ENCODE measurements around the gene TMEM119. TPM values are rescaled to one million over a fixed set of nuclear protein-coding genes. Genes with fewer than 3 reads are reported as not detected.

TMEM119 gene
- total and polyA plus RNA-seq, 2 of the 8 experiments (the other 6 are each of a cell fraction or from before 2014, with no cell fraction given), result 0.35 to 0.61 TPM

GRCh38 chr12:108642899-108643654, 45.2 kb upstream of the TMEM119 start:
- Histone ChIP-seq H2BK20ac (ENCODE audit: low read length) (no peak overlapping the region), H3K4me3 (ENCODE audit: extremely low read depth in 1 of 4, insufficient read depth in 2 of 4, low read depth in 3 of 4, low read length in 4 of 4) (no peak overlapping the region), H3K56ac (replicated peaks; ENCODE audit: insufficient read length, low read depth, low read length) (no peak overlapping the region), H3K4me1 (replicated peaks in 1 of 4; ENCODE audit: control insufficient read depth in 3 of 4, insufficient read depth in 4 of 4, low read length in 3 of 4) (peaks cover 6 to 13% (median 10%) of the 10 kb centered on the region in 4 experiments), H2BK15ac (ENCODE audit: low read length) (no peak overlapping the region), H3K23ac (ENCODE audit: insufficient read length) (no peak overlapping the region), H3K27me3 (replicated peaks in 1 of 4; ENCODE audit: control insufficient read depth in 3 of 4, extremely low read depth in 1 of 4, insufficient read depth in 3 of 4, low read length in 3 of 4) (no peaks in the 10 kb centered on the region), H4K91ac (replicated peaks; ENCODE audit: insufficient read length, low read length) (no peak overlapping the region), H3K79me2 (ENCODE audit: control insufficient read depth in 1 of 2, insufficient read depth in 2 of 2, low read length in 2 of 2) (no peaks in the 10 kb centered on the region), H2AK5ac (ENCODE audit: low read depth, low read length) (no peak overlapping the region), H3K9ac (replicated peaks in 1 of 4; ENCODE audit: extremely low read depth in 1 of 4, low read depth in 3 of 4, low read length in 3 of 4) (no peak overlapping the region), H2AFZ (ENCODE audit: low read length) (no peak overlapping the region), H2BK120ac (replicated peaks; ENCODE audit: low read depth, low read length) (no peak overlapping the region), H3K9me3 (ENCODE audit: insufficient read depth in 2 of 2, low read depth in 1 of 2, low read length in 1 of 2) (no peaks in the 10 kb centered on the region), H3K27ac (ENCODE audit: low read depth, low read length) (no peak overlapping the region), H3K79me1 (ENCODE audit: low read depth, low read length) (no peaks in the 10 kb centered on the region), H3K18ac (ENCODE audit: extremely low read depth, low read length) (no peak overlapping the region), H3K23me2 (ENCODE audit: low read depth, low read length) (no peaks in the 10 kb centered on the region), H4K5ac (ENCODE audit: insufficient read length, low read depth, low read length) (no peak overlapping the region), H3K14ac (ENCODE audit: insufficient read length) (no peak overlapping the region), H3K4ac (replicated peaks; ENCODE audit: insufficient read length, low read depth, low read length) (no peak overlapping the region), H4K20me1 (replicated peaks in 1 of 2; ENCODE audit: control insufficient read depth in 1 of 2, insufficient read depth in 2 of 2, low read length in 2 of 2) (no peaks in the 10 kb centered on the region), H3K4me2 (ENCODE audit: insufficient read depth in 1 of 2, low read depth in 2 of 2, low read length in 2 of 2) (no peak overlapping the region), H2BK12ac (ENCODE audit: low read depth, low read length) (no peak overlapping the region), H4K8ac (ENCODE audit: extremely low read depth, insufficient read depth, low read length) (no peak overlapping the region), H3K36me3 (ENCODE audit: control insufficient read depth in 2 of 4, insufficient read depth in 4 of 4, low read length in 3 of 4) (peaks cover 2 to 12% (median 7%) of the 10 kb centered on the region in 4 experiments; a peak in 5 of 8 replicates), H2BK5ac (ENCODE audit: low read depth, low read length) (no peak overlapping the region)
- CTCF ChIA-PET (ENCODE audit: partially characterized antibody), result no interaction called here
- TF ChIP-seq JUN (IDR thresholded peaks at IDR 0.05; ENCODE audit: low read depth, low read length) (no peak), CREB1 (IDR thresholded peaks at IDR 0.05) (no peak), CTBP2 (IDR thresholded peaks at IDR 0.05; ENCODE audit: borderline replicate concordance, insufficient read depth, insufficient read length, low read length) (no peak), FOSL1 (IDR thresholded peaks at IDR 0.05; ENCODE audit: insufficient read depth, low read depth, low read length) (no peak), SIX5 (IDR thresholded peaks at IDR 0.05; ENCODE audit: low read depth, low read length) (no peak), MAFK (IDR thresholded peaks at IDR 0.05; ENCODE audit: low read depth, low read length) (peak; percentile 63)
- no peak for FAIRE-seq
- DNase-seq (ENCODE audit: low read depth in 1 of 2, low spot score in 2 of 2), result no peak
- 95% methylated on average over 1 of the region's 1 CpG; no CpG with 5 or more reads in 1 of the 2 experiments for WGBS, 2 experiments (ENCODE audit: extremely low coverage in 1 of 2, insufficient coverage in 1 of 2, insufficient read length in 1 of 2, insufficient replicate concordance in 2 of 2, low coverage in 1 of 2, low lambda C conversion rate in 2 of 2, missing lambda C conversion rate in 1 of 2)
- POLR2A ChIA-PET (ENCODE audit: partially characterized antibody), result no interaction called here
